OCI-LY7 (cell line): ENCODE measurements around the gene FBXW11. TPM values are rescaled to one million over a fixed set of nuclear protein-coding genes. Genes with fewer than 3 reads are reported as not detected.

ENCODE experiments used
- BruUV-seq: library from RNA; stranded (reverse); fragments of 400-500 nt; replicated peaks from 2 replicates; lab custom pipeline; 2021; lab: Mats Ljungman, UMichigan
- CTCF ChIA-PET: fragments of 300-600 bp; sonication (Branson Sonifier 250); formaldehyde crosslinking; loops from one replicate; lab custom pipeline; 2022; ENCODE audit warnings: antibody characterized with exemption; ENCODE audit not compliant: unreplicated experiment; lab: Charles Lee
- POLR2A ChIA-PET: fragments of 300-600 bp; sonication (Branson Sonifier 250); formaldehyde crosslinking; loops from one replicate; lab custom pipeline; 2022; ENCODE audit warnings: antibody characterized with exemption; lab: Charles Lee
- DNase-seq: peaks from one replicate; pipeline ENCODE4 v3.0.0-alpha.2; 2015; ENCODE audit warnings: low spot score
- H2AFZ ChIP-seq: fragments of 200-600 bp; sonication (generic), shearing (Covaris generic); 2 replicates; pipeline ENCODE4 v1.6.1; 2014; ENCODE audit warnings: mild to moderate bottlenecking, antibody characterized with exemption, low read length, moderate library complexity
- H3K27ac ChIP-seq: fragments of 200-600 bp; sonication (generic); 2 replicates; pipeline ENCODE4 v1.5.1; 2014; ENCODE audit warnings: mixed run types, low read depth, mild to moderate bottlenecking, moderate library complexity, low read length, inconsistent platforms; ENCODE audit not compliant: poor library complexity, severe bottlenecking
- H3K36me3 ChIP-seq: fragments of 200-600 bp; sonication (generic); 2 replicates; pipeline ENCODE4 v1.6.1; 2014; ENCODE audit warnings: mild to moderate bottlenecking, antibody characterized with exemption, low read length, moderate library complexity, mixed read lengths; ENCODE audit not compliant: insufficient read depth
- H3K4me1 ChIP-seq: fragments of 200-600 bp; sonication (generic); 2 replicates; pipeline ENCODE4 v1.5.1; 2014; ENCODE audit warnings: mild to moderate bottlenecking, low read length; ENCODE audit not compliant: insufficient read depth, poor library complexity, severe bottlenecking
- H3K4me2 ChIP-seq: fragments of 200-600 bp; sonication (generic); 2 replicates; pipeline ENCODE4 v1.6.1; 2014; ENCODE audit warnings: mild to moderate bottlenecking, low read length
- H3K4me3 ChIP-seq: fragments of 200-600 bp; sonication (generic); 2 replicates; pipeline ENCODE4 v1.5.1; 2014; ENCODE audit warnings: mild to moderate bottlenecking, low read depth, low read length; ENCODE audit not compliant: poor library complexity, severe bottlenecking
- H3K79me2 ChIP-seq: fragments of 200-600 bp; sonication (generic); 2 replicates; pipeline ENCODE4 v1.6.1; 2016; ENCODE audit warnings: low read depth, mild to moderate bottlenecking, low read length, moderate library complexity, mixed read lengths; ENCODE audit not compliant: insufficient read depth
- H3K9me2 ChIP-seq: fragments of 200-600 bp; sonication (generic); 2 replicates; pipeline ENCODE4 v1.6.1; 2016; ENCODE audit warnings: mild to moderate bottlenecking, low read length, mixed read lengths; ENCODE audit not compliant: insufficient read depth
- H3K9me3 ChIP-seq: fragments of 200-600 bp; sonication (generic); 2 replicates; pipeline ENCODE4 v1.6.1; 2014; ENCODE audit warnings: mild to moderate bottlenecking, mixed run types, low read length, mixed read lengths
- H4K20me1 ChIP-seq: fragments of 200-600 bp; sonication (generic); 2 replicates; pipeline ENCODE4 v1.6.1; 2014; ENCODE audit warnings: mild to moderate bottlenecking, antibody characterized with exemption, low read length, moderate library complexity, mixed read lengths; ENCODE audit not compliant: insufficient read depth
- EZH2phosphoT487 ChIP-seq: fragments of 200-600 bp; sonication (generic); IDR thresholded peaks from 2 replicates; pipeline ENCODE4 v1.6.1; 2018; ENCODE audit warnings: low read depth, borderline replicate concordance, mild to moderate bottlenecking, mixed run types, antibody characterized with exemption, low read length, moderate library complexity, mixed read lengths
- intact Hi-C: fragments of 100-400 bp; cut with micrococcal nuclease; formaldehyde crosslinking; loops from one replicate; pipeline ENCODE4 v1.10.0; 2022; ENCODE audit not compliant: unreplicated experiment
- total RNA-seq, 2 experiments: library from RNA; depleted of rRNA in 1 of 2; stranded (reverse); fragments of >200 nt in 1 of 2; shearing (Covaris generic) in 1 of 2; gene quantifications; 2 replicates each; pipeline ENCODE4 v1.2.3, GENCODE V29; 2014 to 2022
- TF ChIP-seq, protein P1 (sequence below): fragments of 200-600 bp; sonication (generic); conservative IDR thresholded peaks from 2 replicates; pipeline ENCODE4 v1.5.1; 2014; ENCODE audit warnings: mild to moderate bottlenecking, antibody characterized with exemption, low read length, moderate library complexity, mixed read lengths

Gene FBXW11
- total RNA-seq, 2 experiments from 2014 or later, result 33.0 to 51.5 TPM

DNA sequence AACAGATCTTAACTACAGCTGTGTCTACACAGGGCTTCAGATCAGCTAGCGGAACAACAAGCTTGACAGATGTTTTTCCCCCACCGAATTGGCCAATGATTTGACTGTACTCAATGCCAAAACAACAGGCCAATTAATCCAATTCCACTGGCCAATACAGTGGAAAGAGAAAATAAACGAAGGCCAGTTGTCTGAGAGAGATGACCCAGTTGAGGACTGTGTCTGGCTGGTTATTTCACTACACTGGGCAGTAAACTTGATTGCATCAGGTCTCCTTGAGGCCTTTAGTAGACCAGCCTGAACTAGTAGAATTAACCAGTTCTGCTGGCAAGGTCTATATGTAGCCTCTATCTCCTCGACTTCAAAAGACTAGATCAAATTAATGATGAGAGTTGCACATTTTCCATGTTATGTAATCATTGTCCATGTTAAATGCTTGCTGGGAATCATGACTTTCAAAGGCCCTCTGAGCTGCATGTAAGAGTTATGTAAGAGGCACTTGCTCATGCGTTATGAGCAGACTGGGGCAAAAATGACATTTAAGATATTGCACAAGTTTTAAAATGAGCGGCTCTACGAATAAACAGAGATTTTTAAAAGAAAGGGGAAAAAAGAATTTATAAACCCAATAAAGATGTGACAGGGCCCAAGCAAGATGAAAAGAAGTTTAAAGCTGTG is 192.5 kb downstream of the FBXW11 start:
- Histone ChIP-seq H3K9me3 (no peaks in the 10 kb centered on the region), H3K4me1 (no peaks in the 10 kb centered on the region), H4K20me1 (no peaks in the 10 kb centered on the region), H3K79me2 (no peaks in the 10 kb centered on the region), H3K36me3 (no peaks in the 10 kb centered on the region), H3K4me3 (no peak overlapping the region), H2AFZ (no peak overlapping the region), H3K27ac (no peak overlapping the region), H3K4me2 (no peak overlapping the region), H3K9me2 (no peaks in the 10 kb centered on the region)
- DNase-seq, result no peak
- TF ChIP-seq EZH2phosphoT487, result no peak
- TF ChIP-seq, protein P1, sequence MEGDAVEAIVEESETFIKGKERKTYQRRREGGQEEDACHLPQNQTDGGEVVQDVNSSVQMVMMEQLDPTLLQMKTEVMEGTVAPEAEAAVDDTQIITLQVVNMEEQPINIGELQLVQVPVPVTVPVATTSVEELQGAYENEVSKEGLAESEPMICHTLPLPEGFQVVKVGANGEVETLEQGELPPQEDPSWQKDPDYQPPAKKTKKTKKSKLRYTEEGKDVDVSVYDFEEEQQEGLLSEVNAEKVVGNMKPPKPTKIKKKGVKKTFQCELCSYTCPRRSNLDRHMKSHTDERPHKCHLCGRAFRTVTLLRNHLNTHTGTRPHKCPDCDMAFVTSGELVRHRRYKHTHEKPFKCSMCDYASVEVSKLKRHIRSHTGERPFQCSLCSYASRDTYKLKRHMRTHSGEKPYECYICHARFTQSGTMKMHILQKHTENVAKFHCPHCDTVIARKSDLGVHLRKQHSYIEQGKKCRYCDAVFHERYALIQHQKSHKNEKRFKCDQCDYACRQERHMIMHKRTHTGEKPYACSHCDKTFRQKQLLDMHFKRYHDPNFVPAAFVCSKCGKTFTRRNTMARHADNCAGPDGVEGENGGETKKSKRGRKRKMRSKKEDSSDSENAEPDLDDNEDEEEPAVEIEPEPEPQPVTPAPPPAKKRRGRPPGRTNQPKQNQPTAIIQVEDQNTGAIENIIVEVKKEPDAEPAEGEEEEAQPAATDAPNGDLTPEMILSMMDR, result no peak
- no TSS peak for BruUV-seq
- CTCF ChIA-PET, result no interaction called here
- intact Hi-C loops, result no loop called here
- POLR2A ChIA-PET, result no interaction called here

- intact Hi-C loops, result no loop called here
- H3K79me2 ChIP-seq, result no peaks in the 10 kb centered on the region
- no peaks in the 10 kb centered on the region for H4K20me1 ChIP-seq
- POLR2A ChIA-PET, result no interaction called here
- no peaks in the 10 kb centered on the region for H3K9me2 ChIP-seq
- DNase-seq, result no peak
- no peaks in the 10 kb centered on the region for H3K9me3 ChIP-seq
- no peak overlapping the region for H3K4me3 ChIP-seq
- TF ChIP-seq EZH2phosphoT487, result no peak
- TF ChIP-seq, protein P1, result no peak
- H3K36me3 ChIP-seq, result no peaks in the 10 kb centered on the region
- no TSS peak for BruUV-seq
- H3K4me2 ChIP-seq, result no peak overlapping the region
- H3K27ac ChIP-seq, result no peak overlapping the region
- CTCF ChIA-PET, result interaction anchor here (0.5 kb wide), 1 partner anchor 328 kb away, joined by 3 read pairs; no protein-coding TSS in a partner anchor
- no peak overlapping the region for H2AFZ ChIP-seq
- no peaks in the 10 kb centered on the region for H3K4me1 ChIP-seq
Observed at GRCh38 chr5:171813270-171813669, 193.2 kb downstream of the FBXW11 start.

Other genes with a start within 250 kb of the FBXW11 start
- gene SMIM23, start 220.8 kb downstream of the FBXW11 start, total RNA-seq (2014; rRNA removed; shearing (Covaris generic)), result not detected in 2 replicates
- not detected in 2 replicates for gene SMIM23, start 220.8 kb downstream of the FBXW11 start, total RNA-seq (2022)
- 53.1 and 53.7 TPM in 2 replicates for gene STK10, start 181.6 kb upstream of the FBXW11 start, total RNA-seq (2014; rRNA removed; shearing (Covaris generic))
- 89.7 and 95.9 TPM in 2 replicates for gene STK10, start 181.6 kb upstream of the FBXW11 start, total RNA-seq (2022)
- gene EFCAB9, start 187.5 kb upstream of the FBXW11 start, total RNA-seq (2014; rRNA removed; shearing (Covaris generic)), result not detected in 2 replicates
- not detected in 2 replicates for gene EFCAB9, start 187.5 kb upstream of the FBXW11 start, total RNA-seq (2022)